Neural cell (in vitro differentiated cells): ENCODE results near the gene FBLN2.

Experiments
- EZH2 ChIP-seq: fragments of 200-600, 300-800 bp; shearing (Covaris generic), sonication (generic); IDR thresholded peaks from 2 replicates; pipeline ENCODE4 v1.6.1; 2014; ENCODE audit warnings: antibody characterized with exemption, low read length, borderline replicate concordance, mild to moderate bottlenecking; ENCODE audit not compliant: insufficient read depth, poor library complexity, severe bottlenecking
- RAD21 ChIP-seq: fragments of 450-650 bp; conservative IDR thresholded peaks from 2 replicates; pipeline ENCODE4 v1.6.1; 2014; ENCODE audit warnings: antibody characterized with exemption, mild to moderate bottlenecking, moderate library complexity

- TF ChIP-seq EZH2 = no peak
- TF ChIP-seq RAD21 = no peak
Measured at GRCh38 chr3:13539292-13539638, 9.7 kb upstream of the FBLN2 start.
